ENCODE data around the gene S100A2. TPM values are rescaled to one million over a fixed set of nuclear protein-coding genes. Genes with fewer than 3 reads are reported as not detected.
"Not testable (repeated sequence)": the region's sequence is repeated elsewhere in the genome, so short reads cannot be mapped to it uniquely, and the experiment has no call there.

S100A2 gene
- total and polyA plus RNA-seq, 2 of the 13 experiments (the other 11 are each of a cell fraction or from before 2014, with no cell fraction given) = 1.2 TPM

DNA sequence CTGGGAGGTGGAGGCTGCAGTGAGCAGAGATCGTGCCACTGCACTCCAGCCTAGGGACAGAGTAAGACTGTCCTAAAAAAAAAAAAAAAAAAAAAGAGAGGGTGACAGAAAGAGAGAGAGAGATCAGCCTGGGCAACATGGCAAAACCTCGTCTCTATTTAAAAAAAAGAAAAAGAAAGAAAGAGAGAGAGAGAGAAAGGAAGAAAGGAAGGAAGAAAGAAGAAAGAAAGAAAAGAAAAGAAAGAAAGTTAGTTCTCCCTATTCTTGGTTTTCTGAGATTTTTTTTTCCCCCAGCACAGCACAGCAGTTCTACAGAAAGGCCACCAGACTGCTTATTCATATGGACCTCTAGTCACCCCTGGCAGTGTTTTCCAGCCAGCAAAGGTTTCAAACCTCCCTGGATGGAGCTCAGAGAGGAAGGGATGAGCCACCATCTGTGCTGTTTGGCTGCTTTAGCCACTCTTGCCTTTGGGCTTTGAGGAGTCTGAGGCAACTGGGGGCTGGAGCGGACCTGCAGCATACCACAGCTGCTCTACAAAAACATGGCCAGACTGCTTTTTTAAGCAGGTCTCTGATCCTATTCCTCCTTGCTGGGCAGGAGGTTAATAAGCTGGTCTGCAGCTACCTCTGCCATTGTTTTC lies 40.4 kb downstream of the S100A2 start:
- Histone ChIP-seq H3K27me3 (ENCODE audit: control insufficient read depth in 1 of 2, insufficient read depth in 2 of 2, low read length in 2 of 2) (no peaks in the 10 kb centered on the region), H3K79me2 (ENCODE audit: insufficient read depth, low read length) (no peaks in the 10 kb centered on the region), H3K4me3 (replicated peaks in 1 of 3; ENCODE audit: insufficient read depth in 1 of 3, low read depth in 2 of 3, low read length in 3 of 3) (no peak overlapping the region), H3K9me3 (ENCODE audit: low read length) (no peaks in the 10 kb centered on the region), H3K4me1 (ENCODE audit: insufficient read depth, low read length) (peaks cover 21% of the 10 kb centered on the region), H3K27ac (ENCODE audit: extremely low read length, insufficient read depth, low read length) (no peak overlapping the region), H3K9ac (ENCODE audit: insufficient read depth, low read depth, low read length) (no peak overlapping the region), H4K20me1 (ENCODE audit: insufficient read depth, low read length) (no peaks in the 10 kb centered on the region), H3K36me3 (replicated peaks in 1 of 2; ENCODE audit: control insufficient read depth in 1 of 2, insufficient read depth in 2 of 2, low read length in 2 of 2) (no peaks in the 10 kb centered on the region), H3K4me2 (ENCODE audit: low read depth, low read length) (no peak overlapping the region), H2AFZ (ENCODE audit: low read length) (peak overlapping the region; percentile 1)
- FAIRE-seq = no peak
- intact Hi-C loops (cut with micrococcal nuclease; ENCODE audit: unreplicated experiment) = no loop called here
- no TSS peak for BruUV-seq (replicated peaks)
- in situ Hi-C loops (cut with HindIII; ENCODE audit: extremely low pct_ligation_motif_present, low pct_unique_long_range_greater_than_20kb) = no loop called here
- ChIA-PET CTCF (ENCODE audit: low intra/inter-chr PET ratio, low total read pairs) (no interaction called here), POLR2A (interaction anchor here (0.8 to 2.0 kb wide), 2 partner anchors 11 to 203 kb away, joined by 3 to 6 read pairs; partner anchors contain the start of genes INTS3 and S100A6)
- TF ChIP-seq FLYWCH1 (CRISPR knock-in tag; IDR thresholded peaks at IDR 0.05) (no peak), PRMT3 (CRISPR knock-in tag; IDR thresholded peaks at IDR 0.05; ENCODE audit: borderline replicate concordance, low read depth) (no peak)
- TF ChIP-seq, protein P1, sequence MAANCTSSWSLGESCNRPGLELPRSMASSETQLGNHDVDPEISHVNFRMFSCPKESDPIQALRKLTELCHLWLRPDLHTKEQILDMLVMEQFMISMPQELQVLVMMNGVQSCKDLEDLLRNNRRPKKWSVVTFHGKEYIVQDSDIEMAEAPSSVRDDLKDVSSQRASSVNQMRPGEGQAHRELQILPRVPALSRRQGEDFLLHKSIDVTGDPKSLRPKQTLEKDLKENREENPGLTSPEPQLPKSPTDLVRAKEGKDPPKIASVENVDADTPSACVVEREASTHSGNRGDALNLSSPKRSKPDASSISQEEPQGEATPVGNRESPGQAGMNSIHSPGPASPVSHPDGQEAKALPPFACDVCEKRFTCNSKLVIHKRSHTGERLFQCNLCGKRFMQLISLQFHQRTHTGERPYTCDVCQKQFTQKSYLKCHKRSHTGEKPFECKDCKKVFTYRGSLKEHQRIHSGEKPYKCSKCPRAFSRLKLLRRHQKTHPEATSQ (CRISPR knock-in tag; IDR thresholded peaks at IDR 0.05; ENCODE audit: borderline replicate concordance) = no peak
- ATAC-seq = no peak; the same call in 2 of the 3 replicates
- WGBS (ENCODE audit: low lambda C conversion rate) = 37% methylated on average over 2 of the region's 3 CpGs
- DNase-seq (ENCODE audit: low spot score) = no peak

DNA sequence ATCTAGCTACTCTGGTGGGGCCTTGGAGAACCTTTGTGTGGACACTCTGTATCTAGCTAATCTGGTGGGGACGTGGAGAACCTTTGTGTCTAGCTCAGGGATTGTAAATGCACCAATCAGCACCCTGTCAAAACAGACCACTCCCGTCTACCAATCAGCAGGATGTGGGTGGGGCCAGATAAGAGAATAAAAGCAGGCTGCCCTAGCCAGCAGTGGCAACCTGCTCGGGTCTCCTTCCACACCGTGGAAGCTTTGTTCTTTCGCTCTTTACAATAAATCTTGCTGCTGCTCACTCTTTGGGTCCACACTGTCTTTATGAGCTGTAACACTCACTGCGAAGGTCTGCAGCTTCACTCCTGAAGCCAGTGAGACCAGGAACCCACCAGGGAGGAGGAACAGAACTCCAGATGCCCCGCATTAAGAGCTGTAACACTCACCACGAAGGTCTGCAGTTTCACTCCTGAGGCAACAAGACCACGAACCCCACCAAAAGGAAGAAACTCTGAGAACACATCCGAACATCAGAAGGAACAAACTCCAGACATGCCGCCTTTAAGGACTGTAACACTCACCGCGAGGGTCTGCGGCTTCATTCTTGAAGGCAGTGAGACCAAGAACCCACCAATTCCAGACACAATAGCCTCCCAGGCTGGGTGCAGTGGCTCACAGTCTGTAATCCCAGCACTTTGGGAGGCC lies 43.1 kb downstream of the S100A2 start:
- BruUV-seq (replicated peaks) = not testable (repeated sequence)

DNA sequence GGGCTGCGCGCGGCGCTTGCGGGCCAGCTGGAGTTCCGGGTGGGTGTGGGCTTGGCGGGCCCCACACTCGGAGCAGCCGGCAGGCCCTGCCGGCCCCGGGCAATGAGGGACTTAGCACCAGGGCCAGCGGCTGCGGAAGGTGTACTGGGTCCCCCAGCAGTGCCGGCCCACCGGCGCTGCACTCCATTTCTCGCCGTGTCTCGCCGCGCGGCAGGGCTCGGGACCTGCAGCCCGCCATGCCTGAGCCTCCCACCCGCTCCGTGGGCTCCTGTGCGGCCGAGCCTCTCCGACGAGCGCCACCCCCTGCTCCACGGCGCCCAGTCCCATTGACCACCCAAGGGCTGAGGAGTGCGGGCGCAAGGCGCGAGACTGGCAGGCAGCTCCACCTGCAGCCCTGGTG lies 43.8 kb downstream of the S100A2 start:
- POLR2A ChIA-PET; DNase-seq (ENCODE audit: low spot score); H2AFZ ChIP-seq (ENCODE audit: low read length); H3K9me3 ChIP-seq (ENCODE audit: low read length); BruUV-seq (replicated peaks); H3K9ac ChIP-seq (ENCODE audit: insufficient read depth, low read depth, low read length); FAIRE-seq; H3K79me2 ChIP-seq (ENCODE audit: insufficient read depth, low read length); intact Hi-C loops (cut with micrococcal nuclease; ENCODE audit: unreplicated experiment); CTCF ChIA-PET (ENCODE audit: low intra/inter-chr PET ratio, low total read pairs); ATAC-seq; H3K27ac ChIP-seq (ENCODE audit: extremely low read length, insufficient read depth, low read length); H3K4me2 ChIP-seq (ENCODE audit: low read depth, low read length); H3K27me3 ChIP-seq (ENCODE audit: control insufficient read depth in 1 of 2, insufficient read depth in 2 of 2, low read length in 2 of 2); H3K4me3 ChIP-seq (replicated peaks in 1 of 3; ENCODE audit: insufficient read depth in 1 of 3, low read depth in 2 of 3, low read length in 3 of 3); H3K36me3 ChIP-seq (replicated peaks in 1 of 2; ENCODE audit: control insufficient read depth in 1 of 2, insufficient read depth in 2 of 2, low read length in 2 of 2); in situ Hi-C loops (cut with HindIII; ENCODE audit: extremely low pct_ligation_motif_present, low pct_unique_long_range_greater_than_20kb); H4K20me1 ChIP-seq (ENCODE audit: insufficient read depth, low read length): not testable (repeated sequence)
- WGBS (ENCODE audit: low lambda C conversion rate) = 97% methylated on average over 14 of the region's 37 CpGs
- H3K4me1 ChIP-seq (ENCODE audit: insufficient read depth, low read length) = peaks cover 18% of the 10 kb centered on the region

More for the DNA sequence above, 43.1 kb downstream of the S100A2 start:
- H3K27me3 ChIP-seq (ENCODE audit: control insufficient read depth in 1 of 2, insufficient read depth in 2 of 2, low read length in 2 of 2); H3K4me2 ChIP-seq (ENCODE audit: low read depth, low read length); ATAC-seq; DNase-seq (ENCODE audit: low spot score); H3K79me2 ChIP-seq (ENCODE audit: insufficient read depth, low read length); FAIRE-seq; H3K9me3 ChIP-seq (ENCODE audit: low read length); H3K9ac ChIP-seq (ENCODE audit: insufficient read depth, low read depth, low read length); H4K20me1 ChIP-seq (ENCODE audit: insufficient read depth, low read length); H3K27ac ChIP-seq (ENCODE audit: extremely low read length, insufficient read depth, low read length); CTCF ChIA-PET (ENCODE audit: low intra/inter-chr PET ratio, low total read pairs); in situ Hi-C loops (cut with HindIII; ENCODE audit: extremely low pct_ligation_motif_present, low pct_unique_long_range_greater_than_20kb); intact Hi-C loops (cut with micrococcal nuclease; ENCODE audit: unreplicated experiment); H3K4me3 ChIP-seq (replicated peaks in 1 of 3; ENCODE audit: insufficient read depth in 1 of 3, low read depth in 2 of 3, low read length in 3 of 3); H3K36me3 ChIP-seq (replicated peaks in 1 of 2; ENCODE audit: control insufficient read depth in 1 of 2, insufficient read depth in 2 of 2, low read length in 2 of 2); H2AFZ ChIP-seq (ENCODE audit: low read length): not testable (repeated sequence)
- POLR2A ChIA-PET = interaction anchor here (1.1 kb wide), 1 partner anchor 23 kb away, joined by 4 read pairs; the partner anchor contains the start of gene S100A4
- 62% methylated on average over 12 of the region's 14 CpGs for WGBS (ENCODE audit: low lambda C conversion rate)
- H3K4me1 ChIP-seq (ENCODE audit: insufficient read depth, low read length) = peaks cover 21% of the 10 kb centered on the region
- TF ChIP-seq NFYB (CRISPR knock-in tag; IDR thresholded peaks at IDR 0.05) (peak; percentile 70), NFYC (CRISPR knock-in tag; IDR thresholded peaks at IDR 0.05) (peak; percentile 51)

Data from HepG2 (cell line).